ENCODE results near the gene ZFAND5. TPM values are rescaled to one million over a fixed set of nuclear protein-coding genes. Genes with fewer than 3 reads are reported as not detected.

Gene ZFAND5
- total RNA-seq, 6 experiments from 2014 or later: 230 to 373 (median 258) TPM

DNA sequence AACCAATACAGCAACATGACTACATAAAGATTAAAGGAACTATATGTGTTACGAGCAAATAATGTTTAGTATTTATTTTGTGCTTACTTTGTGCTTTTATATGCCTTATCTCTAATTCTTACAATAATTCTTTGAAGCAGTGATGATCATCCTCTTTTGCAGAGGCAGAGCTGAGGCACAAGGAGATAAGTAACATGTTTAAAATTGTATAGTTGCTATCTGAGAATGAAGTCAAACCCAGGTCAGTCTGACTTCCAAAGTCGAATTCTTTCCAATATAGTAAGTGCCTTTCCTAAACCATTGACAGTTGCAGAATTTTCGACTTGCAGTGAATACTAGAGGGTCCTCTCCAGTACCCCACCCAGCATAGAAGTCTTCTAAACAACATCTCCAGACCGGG lies 12.0 kb upstream of the ZFAND5 start:
- DNase-seq: no peak
- H3K4me3 Mint-ChIP-seq: no peak overlapping the region
- no peaks in the 10 kb centered on the region for H3K36me3 Mint-ChIP-seq (ENCODE audit: low read depth)
- H3K4me1 Mint-ChIP-seq (ENCODE audit: low read depth): peaks cover 15% of the 10 kb centered on the region
- H3K27me3 Mint-ChIP-seq (ENCODE audit: insufficient read depth): no peaks in the 10 kb centered on the region
- no peaks in the 10 kb centered on the region for H3K9me3 Mint-ChIP-seq
- H3K27ac Mint-ChIP-seq: no peak overlapping the region
- TF ChIP-seq, protein P1, sequence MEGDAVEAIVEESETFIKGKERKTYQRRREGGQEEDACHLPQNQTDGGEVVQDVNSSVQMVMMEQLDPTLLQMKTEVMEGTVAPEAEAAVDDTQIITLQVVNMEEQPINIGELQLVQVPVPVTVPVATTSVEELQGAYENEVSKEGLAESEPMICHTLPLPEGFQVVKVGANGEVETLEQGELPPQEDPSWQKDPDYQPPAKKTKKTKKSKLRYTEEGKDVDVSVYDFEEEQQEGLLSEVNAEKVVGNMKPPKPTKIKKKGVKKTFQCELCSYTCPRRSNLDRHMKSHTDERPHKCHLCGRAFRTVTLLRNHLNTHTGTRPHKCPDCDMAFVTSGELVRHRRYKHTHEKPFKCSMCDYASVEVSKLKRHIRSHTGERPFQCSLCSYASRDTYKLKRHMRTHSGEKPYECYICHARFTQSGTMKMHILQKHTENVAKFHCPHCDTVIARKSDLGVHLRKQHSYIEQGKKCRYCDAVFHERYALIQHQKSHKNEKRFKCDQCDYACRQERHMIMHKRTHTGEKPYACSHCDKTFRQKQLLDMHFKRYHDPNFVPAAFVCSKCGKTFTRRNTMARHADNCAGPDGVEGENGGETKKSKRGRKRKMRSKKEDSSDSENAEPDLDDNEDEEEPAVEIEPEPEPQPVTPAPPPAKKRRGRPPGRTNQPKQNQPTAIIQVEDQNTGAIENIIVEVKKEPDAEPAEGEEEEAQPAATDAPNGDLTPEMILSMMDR (IDR thresholded peaks at IDR 0.05): no peak

DNA sequence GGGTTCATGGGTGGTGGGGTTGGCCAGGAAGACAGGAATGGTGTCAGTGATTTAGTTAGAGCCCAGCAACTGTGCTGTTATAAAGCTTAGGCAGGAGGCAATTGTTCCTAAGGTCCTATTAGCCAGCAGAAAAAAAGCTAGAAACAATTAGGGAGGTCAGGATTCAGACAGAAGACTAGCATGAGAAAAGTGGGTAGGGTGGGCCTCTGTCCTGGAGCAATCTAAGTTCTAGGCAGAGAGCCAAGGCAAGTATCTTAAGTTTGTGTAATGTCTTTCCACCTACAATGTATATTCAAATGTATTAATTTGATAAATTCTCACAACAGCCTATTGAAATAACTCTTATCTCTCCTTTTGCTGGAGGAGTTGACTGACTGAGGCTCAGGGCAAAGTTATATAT lies 6.1 kb upstream of the ZFAND5 start:
- no peak overlapping the region for H3K27ac Mint-ChIP-seq
- DNase-seq: no peak
- no peaks in the 10 kb centered on the region for H3K27me3 Mint-ChIP-seq (ENCODE audit: insufficient read depth)
- TF ChIP-seq, protein P1 (IDR thresholded peaks at IDR 0.05): no peak
- H3K36me3 Mint-ChIP-seq (ENCODE audit: low read depth): no peaks in the 10 kb centered on the region
- no peaks in the 10 kb centered on the region; the same call in 1 of the 2 replicates for H3K4me1 Mint-ChIP-seq (ENCODE audit: low read depth)
- no peak overlapping the region for H3K4me3 Mint-ChIP-seq
- H3K9me3 Mint-ChIP-seq: no peaks in the 10 kb centered on the region

DNA sequence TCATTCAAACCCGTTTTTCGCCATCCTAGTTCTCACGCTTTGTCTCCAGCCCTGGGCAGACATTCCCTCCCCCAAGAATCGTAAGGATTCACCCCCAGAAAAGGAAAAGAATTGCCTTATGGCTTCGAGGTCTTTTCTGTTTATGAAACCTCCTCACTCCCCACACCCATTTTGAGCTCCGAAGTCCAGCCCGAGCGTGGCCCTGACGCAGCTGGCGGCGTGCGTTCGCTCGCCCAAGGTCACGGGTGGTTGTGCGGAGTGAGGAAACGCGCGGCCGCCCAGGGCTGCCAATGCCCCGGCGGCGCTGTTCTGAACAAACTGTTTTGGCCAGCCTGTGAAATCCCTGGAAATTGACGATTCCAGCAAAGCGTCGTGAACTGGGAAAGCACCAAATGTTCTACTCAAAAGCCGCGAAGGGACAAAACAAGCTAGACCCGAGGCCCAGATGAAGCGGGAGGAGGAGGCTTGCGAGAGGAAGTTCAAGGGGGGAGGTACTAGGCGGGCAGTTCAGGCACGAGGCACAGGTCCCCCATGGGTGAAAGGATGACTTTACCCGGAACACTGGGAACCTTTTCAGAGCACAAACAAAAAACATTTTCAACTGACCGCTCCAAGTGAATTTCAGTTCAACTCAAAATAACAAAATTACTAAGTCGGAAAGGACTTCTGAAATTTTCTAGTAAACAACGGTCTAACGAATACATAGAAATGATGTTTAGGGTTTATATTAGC lies 683 bp upstream of the ZFAND5 start:
- Mint-ChIP-seq H3K27ac (peak overlapping the region; percentile 100), H3K4me1 (ENCODE audit: low read depth) (peaks cover 24% of the 10 kb centered on the region)
- TF ChIP-seq, protein P1 (IDR thresholded peaks at IDR 0.05): peak; percentile 49; the same call in 1 of the 2 replicates

DNA sequence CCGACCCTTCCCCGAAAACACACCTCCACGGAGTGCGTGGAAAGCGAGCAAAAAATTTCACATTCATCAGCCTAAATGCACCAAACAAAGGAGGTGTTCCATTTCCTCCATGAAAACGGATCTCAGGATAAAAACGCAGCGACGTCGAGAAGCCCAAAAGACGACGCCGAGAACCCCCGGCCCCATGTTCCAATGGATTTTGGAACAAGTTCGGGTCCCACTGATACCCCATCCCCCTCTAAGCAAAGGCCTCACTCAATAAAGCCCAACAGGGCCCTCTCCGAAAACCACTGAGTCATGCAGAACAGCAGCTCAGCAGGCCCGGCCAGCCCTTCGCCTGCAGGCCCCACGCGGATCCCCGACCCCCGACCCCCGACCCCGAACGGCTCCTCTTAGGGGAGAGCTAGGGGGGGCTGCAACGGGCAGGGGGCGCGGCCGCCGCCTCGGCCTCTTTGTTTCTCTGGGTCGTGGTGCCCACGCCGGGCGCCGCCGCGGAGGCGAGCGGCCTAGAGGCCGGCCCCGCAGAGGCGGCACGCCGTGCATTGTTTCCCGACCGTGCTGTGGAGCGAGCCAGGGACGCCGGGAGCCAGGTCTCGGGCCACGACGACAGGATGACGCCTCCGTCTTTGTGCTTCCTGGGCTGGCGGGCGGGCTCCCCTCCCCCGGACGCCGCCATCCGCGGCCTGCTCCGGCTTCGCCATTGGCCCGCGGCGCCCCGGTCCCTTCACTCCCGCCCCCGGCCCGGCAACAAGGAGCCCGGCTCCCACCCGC lies 915 bp downstream of the ZFAND5 start:
- H3K27me3 Mint-ChIP-seq (ENCODE audit: insufficient read depth): peaks cover 10% of the 10 kb centered on the region
- peak overlapping the region; percentile 97 for H3K27ac Mint-ChIP-seq
- DNase-seq: no peak
- peaks cover 40% of the 10 kb centered on the region for H3K4me1 Mint-ChIP-seq (ENCODE audit: low read depth)
- peaks cover 4% of the 10 kb centered on the region; the same call in 1 of the 2 replicates for H3K9me3 Mint-ChIP-seq
- H3K36me3 Mint-ChIP-seq (ENCODE audit: low read depth): peaks cover 45% of the 10 kb centered on the region
- peak overlapping the region; percentile 96 for H3K4me3 Mint-ChIP-seq
- TF ChIP-seq, protein P1 (IDR thresholded peaks at IDR 0.05): no peak

More for the DNA sequence above, 683 bp upstream of the ZFAND5 start:
- H3K4me3 Mint-ChIP-seq: peak overlapping the region; percentile 93
- H3K9me3 Mint-ChIP-seq: peaks cover 4% of the 10 kb centered on the region; the same call in 1 of the 2 replicates
- H3K27me3 Mint-ChIP-seq (ENCODE audit: insufficient read depth): peaks cover 7% of the 10 kb centered on the region
- H3K36me3 Mint-ChIP-seq (ENCODE audit: low read depth): peaks cover 31% of the 10 kb centered on the region
- DNase-seq: peak; percentile 77

DNA sequence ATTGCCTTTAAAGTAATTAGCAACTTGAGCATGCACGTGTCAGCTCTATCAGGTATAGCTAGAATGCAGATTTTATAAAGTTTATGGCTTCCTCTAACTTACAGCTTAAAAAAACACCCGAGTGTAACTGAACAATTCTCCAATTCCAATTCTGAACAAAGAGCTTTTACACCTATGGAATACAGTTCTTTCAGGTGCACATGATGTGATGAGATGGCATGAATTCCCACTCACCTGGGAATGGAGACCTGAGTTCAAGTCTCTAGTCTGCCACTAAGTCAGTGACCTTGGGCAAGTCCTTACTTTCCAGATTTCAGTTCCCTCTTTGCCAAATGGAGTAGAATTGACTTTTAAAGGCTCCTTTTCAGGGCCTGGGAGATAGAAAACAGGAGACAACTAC lies 1.8 kb downstream of the ZFAND5 start:
- Mint-ChIP-seq H3K27ac (peak overlapping the region; percentile 97), H3K36me3 (ENCODE audit: low read depth) (peaks cover 54% of the 10 kb centered on the region), H3K9me3 (peaks cover 4% of the 10 kb centered on the region; the same call in 1 of the 2 replicates), H3K27me3 (ENCODE audit: insufficient read depth) (peaks cover 11% of the 10 kb centered on the region), H3K4me3 (peak overlapping the region; percentile 96), H3K4me1 (ENCODE audit: low read depth) (peaks cover 49% of the 10 kb centered on the region)
- TF ChIP-seq, protein P1 (IDR thresholded peaks at IDR 0.05): no peak
- DNase-seq: no peak

All from HFFc6 (cell line).